ENCODE results near the gene CEP120.
"Not testable (repeated sequence)": the region's sequence is repeated elsewhere in the genome, so short reads cannot be mapped to it uniquely, and the experiment has no call there.

CEP120 gene

DNA sequence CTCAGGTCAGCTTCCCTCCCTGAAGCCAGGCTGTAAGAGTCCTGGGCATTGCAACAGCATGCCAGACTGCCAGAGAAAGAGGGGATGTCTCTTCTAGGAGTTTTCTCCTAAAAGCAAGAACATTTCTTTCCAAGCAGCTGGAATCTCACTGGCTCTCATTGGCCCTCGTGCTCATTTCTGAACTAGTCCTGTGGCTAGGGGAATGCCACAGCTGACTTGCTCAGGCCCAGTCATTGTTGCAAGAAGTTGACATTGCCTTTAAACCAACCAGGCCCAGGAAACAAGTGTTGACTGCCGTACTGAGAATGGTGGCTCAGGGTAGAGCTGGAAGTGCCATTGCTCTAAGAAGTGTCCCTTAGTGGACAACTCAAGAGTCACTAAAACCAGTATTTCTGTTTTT, 15.0 kb upstream of the CEP120 start:
- no peak for DNase-seq

GRCh38 chr5:123436201-123436600, 13.0 kb upstream of the CEP120 start:
- DNase-seq = no peak

DNA sequence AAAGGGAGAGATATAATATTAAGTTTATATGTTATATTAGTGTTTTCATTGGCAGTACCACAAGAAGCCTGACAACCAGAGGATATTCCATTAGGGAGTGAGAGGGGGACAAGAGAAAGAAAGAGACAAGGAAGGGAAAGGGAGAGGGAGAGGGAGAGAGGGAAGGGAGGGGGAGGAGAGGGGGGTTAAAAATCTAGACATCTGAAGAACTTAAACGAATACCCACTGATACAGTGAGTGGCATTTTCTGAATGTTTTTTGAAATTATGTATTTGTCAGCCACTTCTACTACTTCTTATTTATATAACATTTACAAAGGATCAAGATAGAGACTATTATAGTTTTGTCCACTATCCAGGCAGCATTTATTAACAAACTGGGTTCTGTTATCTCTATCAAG, 11.6 kb upstream of the CEP120 start:
- DNase-seq = no peak

GRCh38 chr5:123433596-123433995, 10.4 kb upstream of the CEP120 start:
- DNase-seq = no peak

- not testable (repeated sequence) for DNase-seq
Measured at GRCh38 chr5:123430441-123430840, 7.2 kb upstream of the CEP120 start.

DNA sequence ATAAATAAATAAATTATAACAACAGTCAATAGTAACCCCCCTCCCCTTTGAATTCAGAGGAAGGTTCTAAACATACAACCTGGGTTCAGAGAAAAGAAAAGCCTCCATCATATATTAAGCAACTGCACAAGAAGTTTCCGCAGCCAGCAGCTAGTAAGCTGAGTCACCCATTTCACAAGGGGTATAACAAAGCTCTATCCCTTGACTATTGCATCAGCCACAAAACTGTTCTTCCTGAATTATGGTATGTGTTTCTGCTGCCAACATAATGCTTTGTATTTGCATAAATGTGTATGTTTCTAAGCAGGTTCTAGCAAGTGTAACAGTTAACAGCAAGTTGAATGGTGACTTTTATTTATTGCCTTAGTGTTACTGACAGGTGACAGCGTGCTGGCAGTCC, 6.8 kb upstream of the CEP120 start:
- DNase-seq = peak; percentile 33

DNA sequence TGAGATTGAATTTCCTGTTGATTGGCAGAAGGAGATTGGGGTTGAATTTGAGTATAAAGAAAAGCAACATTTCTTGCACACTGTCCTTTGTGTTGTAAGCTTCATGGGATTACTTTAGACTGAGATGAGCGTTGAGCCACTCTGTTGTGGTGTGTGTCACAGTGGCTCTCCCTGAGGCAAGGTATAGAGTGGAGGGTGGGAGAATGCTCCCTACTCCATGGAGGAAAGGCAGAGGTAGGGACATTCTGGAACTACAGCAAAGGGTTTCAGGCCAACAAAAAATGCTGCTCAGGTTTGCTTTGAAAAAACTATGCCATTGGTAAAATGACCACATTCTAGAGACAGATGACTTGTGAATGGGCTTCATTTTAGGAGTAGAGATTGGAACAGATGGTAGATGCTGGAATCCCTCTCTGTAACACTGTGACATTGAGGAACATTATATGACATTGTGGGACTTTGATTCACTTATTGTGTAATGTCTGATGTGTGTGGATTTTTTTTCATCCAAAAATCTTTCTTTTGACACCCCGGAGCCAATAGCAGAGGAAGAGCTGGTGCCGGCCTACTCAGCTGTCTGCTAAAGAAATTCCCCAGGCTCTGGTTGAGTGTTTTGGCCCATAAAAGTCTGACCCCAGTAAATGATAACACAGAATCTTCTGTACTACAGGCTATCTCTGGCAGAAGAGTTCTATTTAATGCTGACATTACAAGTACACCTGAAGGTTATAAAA, 6.2 kb upstream of the CEP120 start:
- no peak for DNase-seq

DNA sequence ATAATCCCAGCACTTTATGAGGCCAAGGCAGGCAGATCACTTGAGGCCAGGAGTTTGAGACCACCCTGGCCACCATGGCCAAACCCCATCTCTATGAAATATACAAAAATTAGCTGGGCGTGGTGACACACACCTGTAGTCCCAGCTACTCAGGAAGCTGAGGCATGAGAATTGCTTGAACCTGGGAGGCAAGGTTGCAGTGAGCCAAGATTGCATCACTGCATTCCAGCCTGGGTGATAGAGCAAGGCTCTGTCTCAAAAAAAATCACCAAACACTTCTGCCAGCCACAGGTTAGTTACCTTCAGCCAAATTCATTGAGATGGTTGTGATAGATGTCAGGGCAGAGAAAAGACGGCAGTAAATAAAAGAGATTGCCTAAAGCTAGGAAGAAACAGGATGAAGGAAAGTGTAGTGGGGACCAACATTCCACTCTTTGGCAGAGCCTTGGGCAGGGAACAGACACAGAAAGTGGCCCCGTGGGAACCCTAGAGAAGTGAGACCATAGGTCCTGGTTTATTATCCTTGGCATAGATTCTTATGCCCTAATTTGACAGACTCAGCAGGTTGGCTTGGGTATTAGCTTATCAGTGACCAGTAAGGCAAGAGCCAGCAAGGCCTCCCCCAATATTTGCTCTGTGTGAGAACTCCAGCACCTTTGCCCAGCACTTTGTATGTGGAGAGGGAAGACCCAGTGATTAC, 5.5 kb upstream of the CEP120 start:
- no peak for DNase-seq

DNA sequence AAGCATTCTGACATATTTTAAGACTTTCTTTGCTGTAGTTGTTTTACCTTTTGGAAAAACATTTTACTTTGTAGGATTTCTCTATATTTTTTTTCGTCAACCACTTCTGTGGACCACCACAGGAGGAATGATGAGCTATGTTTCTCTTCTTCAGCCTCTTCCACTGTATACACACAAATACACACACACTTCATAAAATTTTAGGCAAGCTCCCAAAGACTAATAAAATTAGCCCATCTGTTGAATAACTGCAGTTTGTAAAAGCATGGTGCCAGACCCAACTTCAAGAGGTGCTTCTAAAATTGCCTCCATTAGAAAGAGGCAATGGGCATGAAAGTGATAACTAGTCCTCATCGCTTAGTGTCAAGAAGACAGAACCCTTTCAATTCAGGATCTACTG, 4.1 kb upstream of the CEP120 start:
- DNase-seq = no peak

GRCh38 chr5:123425431-123425830, 2.2 kb upstream of the CEP120 start:
- no peak for DNase-seq

DNA sequence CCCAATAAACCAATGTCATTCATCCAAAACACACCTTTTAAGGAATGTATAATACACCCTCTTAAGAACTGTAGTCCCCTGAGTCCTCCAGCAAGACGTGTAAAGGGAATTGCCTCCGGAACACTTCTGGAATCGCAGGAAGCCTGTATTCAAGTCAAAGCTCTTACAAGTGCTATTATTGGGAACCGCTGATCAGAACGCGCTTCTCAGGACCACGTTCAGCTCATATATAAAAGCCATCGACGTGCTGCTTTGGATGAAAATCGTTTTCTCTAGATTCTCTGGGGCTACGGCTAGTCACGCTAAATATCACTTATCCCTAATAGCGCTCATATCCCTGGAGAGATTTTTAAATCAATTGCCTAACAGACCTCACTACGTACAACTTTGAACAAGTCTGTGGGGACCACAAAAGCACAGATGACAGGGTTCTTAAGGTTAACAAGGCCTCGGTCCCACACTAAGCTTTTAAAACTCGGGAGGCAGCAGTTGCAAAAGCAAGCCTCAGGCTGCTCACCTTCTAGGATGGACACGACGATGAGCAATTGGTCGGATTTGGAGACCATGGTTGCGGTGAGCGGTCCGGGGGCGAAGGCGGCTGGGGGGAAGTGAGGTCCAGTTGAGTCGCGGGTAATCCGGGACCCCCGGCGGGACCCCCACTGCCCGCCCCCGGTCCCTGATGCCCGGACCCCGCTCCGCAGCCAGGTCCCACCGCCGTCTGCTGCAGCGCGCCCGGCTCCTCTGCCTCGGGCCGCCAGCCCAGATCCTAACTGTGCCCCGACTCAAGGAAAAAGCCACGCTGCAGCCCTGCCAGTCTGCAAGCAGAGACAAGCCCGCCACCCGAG, 548 bp downstream of the CEP120 start:
- peak; percentile 30 for DNase-seq

DNA sequence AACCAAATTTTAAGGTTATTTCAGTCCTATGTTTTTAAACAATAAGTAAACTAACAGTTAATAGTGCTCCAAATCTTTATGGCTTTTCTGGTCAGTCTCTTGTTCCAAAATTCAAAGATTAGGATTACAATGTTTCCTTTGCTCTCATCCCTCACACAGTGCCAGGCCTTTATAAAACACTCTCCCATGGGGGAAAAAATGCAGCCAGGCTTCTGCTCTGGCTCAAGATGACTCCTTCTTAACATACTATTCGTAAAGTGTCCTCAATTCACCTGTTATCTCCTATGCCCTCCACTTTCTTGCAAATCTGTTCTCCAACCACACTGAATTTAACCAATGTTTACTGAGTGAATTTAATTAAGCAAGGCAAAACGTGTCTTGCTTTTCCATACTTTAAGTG, 1.4 kb downstream of the CEP120 start:
- peak; percentile 6 for DNase-seq

- no peak for DNase-seq
Measured at GRCh38 chr5:123414974-123415373, 8.2 kb downstream of the CEP120 start.

DNA sequence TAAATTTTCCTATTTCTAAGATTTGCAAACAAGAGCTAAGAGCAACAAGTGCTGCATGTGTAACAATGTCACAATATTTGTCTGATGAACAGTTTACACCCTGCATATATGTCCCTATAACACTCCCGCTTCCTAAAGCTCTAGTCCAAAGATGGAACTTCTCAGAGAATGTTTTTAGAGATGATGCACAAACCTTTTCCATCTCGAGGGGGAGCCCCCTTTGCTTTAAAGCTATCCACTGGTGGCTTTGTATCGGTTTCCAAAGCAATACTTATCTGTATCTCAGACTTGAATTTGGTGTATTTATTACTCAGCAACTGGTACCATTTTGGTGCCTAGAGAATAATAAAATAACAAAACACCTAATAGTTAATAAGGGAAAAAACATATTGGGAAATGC, 11.0 kb downstream of the CEP120 start:
- DNase-seq = no peak

DNA sequence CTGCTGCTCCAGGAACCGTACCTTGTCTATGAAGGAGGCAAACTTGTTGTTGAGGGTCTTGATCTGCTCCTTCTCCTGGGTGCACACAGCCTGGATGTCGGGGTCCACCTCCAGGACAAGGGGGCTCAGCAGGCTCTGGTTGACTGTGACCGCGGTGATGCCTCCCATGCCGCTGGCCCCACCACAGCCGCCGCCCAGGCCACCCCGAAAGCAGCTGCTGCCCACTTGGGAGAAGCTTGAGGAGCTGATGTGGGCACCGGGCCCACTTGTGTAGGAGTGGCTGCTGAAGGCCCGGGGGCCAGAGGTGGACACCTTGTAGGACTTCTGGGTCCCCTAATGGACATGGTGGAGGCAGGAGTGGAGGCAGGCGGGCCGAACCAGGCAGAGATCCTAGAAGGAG, 21.2 kb downstream of the CEP120 start:
- not testable (repeated sequence) for DNase-seq

DNA sequence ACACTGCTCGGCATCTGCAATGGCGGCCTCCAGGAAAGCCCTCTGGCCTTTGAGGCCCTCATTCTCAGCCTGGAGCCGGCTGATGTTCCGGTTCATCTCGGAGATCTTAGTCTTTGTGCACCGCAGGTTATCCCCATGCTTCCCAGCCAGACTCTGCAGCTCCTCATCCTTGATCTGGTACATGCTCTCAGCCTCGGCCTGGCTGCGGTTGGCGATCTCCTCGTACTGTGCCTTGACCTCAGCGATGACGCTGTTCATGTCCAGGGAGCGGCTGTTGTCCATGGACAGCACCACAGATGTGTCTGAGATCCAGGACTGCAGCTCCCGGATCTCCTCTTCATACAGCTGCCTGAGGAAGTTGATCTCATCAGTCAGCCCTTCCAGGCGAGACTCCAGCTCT, 21.9 kb downstream of the CEP120 start:
- DNase-seq = no peak

DNA sequence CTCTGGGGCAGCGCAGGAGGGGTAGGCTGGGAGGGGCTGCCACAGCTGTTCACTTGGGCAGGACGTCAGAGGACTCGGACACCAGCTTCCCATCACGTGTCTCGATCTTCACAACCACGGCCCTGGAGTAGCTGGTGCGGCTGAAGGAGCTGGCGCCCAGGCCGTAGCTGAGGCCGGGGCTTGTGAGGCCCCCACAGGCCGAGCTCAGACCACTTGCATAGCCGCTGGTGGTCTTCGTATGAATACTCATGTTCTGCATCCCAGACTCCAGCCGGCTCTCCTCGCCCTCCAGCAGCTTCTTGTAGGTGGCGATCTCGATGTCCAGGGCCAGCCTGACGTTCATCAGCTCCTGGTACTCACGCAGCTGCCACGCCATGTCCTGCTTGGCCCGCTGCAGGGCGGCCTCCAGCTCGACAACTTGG, 22.3 kb downstream of the CEP120 start:
- not testable (repeated sequence) for DNase-seq

DNA sequence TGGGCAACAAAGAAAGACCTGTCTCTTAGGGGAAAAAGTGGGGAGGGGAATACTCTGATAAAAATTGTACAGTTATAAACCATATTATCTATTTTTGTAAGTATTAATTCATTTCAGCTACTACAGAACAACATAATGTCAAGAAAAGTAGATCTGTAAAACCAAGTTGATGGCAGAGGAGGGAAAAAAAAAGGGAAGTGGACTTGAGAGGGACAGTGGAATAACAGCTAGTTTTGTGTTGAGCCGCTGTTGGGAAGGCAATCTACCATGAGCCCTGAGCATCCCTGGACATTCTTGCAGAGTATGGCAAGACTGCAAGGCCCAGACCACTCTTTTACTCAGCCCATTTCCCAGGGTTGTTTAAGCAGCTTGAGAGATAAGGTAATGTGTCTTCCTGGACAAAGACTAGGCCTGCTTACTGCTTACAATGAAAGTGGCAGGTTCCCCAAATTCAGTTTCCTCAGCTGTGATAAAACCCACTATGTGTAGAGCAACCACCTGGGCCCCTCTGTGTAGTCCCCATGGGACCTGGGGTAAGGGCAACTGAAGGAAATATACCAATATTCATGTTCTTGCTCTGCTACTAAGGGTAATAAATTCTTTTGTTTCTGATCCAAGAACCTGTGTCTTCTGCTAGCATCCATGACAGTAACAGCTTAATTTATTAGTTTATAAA, 25.0 kb downstream of the CEP120 start:
- no peak for DNase-seq

DNA sequence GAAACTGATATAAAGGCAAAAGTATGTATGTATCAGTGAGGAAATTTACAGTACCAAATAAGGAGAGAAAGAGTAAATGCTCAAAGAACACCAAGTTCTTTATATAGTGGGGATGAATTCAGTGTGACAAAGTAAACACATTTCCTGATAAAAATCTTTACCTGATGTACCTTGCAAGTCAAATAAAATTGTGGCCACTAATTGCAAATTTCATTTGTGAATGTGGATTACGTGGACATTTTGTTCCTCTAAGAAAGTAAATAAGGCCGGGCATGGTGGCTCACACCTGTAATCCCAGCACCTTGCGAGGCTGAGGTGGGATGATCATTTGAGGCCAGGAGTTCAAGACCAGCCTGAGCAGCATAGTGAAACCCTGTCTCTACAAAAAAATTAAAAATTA, 25.7 kb downstream of the CEP120 start:
- DNase-seq = no peak

DNA sequence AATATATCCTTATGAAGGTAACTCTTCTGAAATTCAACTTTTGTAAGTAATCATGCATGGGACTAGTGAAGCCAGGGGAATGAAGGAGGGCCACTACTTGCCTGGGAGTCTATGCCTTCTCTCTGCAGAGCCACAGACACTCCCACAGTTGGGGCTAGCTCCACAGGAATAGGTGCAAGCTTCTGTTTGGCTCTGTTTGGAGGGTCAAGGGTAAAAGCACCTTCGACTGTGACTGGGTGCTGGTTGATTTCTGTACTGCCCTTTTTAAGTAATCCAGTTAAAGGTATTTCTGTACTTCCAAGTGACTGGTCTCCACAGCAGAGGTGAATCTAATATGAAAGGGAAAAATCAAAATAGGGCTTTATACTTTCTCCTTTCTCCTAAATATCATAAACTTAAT, 32.2 kb downstream of the CEP120 start:
- no peak for DNase-seq

- no peak for DNase-seq
Measured at GRCh38 chr5:123389794-123390193, 33.4 kb downstream of the CEP120 start.

DNA sequence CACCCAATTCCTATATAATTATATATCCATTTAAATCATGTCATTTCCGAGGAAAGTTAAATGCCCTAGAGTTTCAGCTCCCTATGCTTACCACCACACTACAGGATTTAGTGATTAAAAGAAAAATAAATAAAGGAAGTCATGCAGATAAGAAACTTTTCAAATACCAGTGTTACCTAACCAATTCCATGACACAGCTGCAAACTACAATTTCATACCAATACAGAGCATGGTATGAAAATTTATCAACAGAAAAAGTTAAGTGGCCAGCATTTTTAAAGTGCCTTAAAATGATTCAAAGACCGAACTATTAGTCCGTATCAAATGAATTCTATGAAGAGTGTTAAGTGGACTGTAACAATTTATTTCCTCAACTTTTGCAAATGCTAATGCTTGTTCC, 35.9 kb downstream of the CEP120 start:
- no peak for DNase-seq

- no peak for DNase-seq
Measured at GRCh38 chr5:123382252-123382651, 41.0 kb downstream of the CEP120 start.

All from hematopoietic multipotent progenitor cell treated with erythropoietin and hydrocortisone succinate and interleukin-3 and kit ligand, for 8 days (in vitro differentiated cells).